GM18505 (cell line): ENCODE results near the gene HAPLN1.

Source experiments
- ATAC-seq: cut with Tn5 transposase; IDR thresholded peaks from one replicate; pipeline ENCODE4 v1.9.1; 2021; ENCODE audit not compliant: unreplicated experiment
- POLR2A ChIP-seq: IDR thresholded peaks from 4 replicates; pipeline ENCODE4 v1.6.1; 2011; ENCODE audit warnings: borderline replicate concordance; ENCODE audit not compliant: insufficient read depth, insufficient read length; ENCODE audit errors: extremely low read depth

Gene HAPLN1

GRCh38 chr5:83729362-83729761, 8.7 kb upstream of the HAPLN1 start:
- TF ChIP-seq POLR2A: no peak
- no peak for ATAC-seq

GRCh38 chr5:83726912-83727311, 6.3 kb upstream of the HAPLN1 start:
- ATAC-seq: no peak
- no peak for TF ChIP-seq POLR2A

DNA sequence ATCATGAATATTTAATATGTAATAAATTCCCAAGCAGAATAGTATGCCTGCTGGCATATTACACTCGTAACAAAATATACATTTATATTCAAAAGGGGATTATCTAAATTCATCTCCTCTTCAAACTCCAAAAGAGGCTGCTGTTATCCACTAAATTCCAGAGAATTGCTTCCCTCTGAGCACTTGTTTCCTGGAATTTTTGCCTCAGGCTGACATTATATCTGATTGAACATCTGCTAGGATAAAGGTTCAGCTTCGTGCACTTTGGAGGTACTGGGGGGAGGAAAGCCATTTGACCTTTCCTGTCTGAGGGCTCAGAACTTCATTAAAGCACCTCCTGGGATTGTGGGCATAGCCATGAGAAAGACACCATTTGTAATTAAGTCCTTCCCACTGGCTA, 4.3 kb upstream of the HAPLN1 start:
- ATAC-seq: no peak
- no peak for TF ChIP-seq POLR2A

- no peak for ATAC-seq
Measured at GRCh38 chr5:83724001-83724400, 3.3 kb upstream of the HAPLN1 start.

GRCh38 chr5:83723031-83723430, 2.4 kb upstream of the HAPLN1 start:
- ATAC-seq: no peak
- TF ChIP-seq POLR2A: no peak

More at GRCh38 chr5:83724001-83724400, 3.3 kb upstream of the HAPLN1 start:
- no peak for TF ChIP-seq POLR2A

DNA sequence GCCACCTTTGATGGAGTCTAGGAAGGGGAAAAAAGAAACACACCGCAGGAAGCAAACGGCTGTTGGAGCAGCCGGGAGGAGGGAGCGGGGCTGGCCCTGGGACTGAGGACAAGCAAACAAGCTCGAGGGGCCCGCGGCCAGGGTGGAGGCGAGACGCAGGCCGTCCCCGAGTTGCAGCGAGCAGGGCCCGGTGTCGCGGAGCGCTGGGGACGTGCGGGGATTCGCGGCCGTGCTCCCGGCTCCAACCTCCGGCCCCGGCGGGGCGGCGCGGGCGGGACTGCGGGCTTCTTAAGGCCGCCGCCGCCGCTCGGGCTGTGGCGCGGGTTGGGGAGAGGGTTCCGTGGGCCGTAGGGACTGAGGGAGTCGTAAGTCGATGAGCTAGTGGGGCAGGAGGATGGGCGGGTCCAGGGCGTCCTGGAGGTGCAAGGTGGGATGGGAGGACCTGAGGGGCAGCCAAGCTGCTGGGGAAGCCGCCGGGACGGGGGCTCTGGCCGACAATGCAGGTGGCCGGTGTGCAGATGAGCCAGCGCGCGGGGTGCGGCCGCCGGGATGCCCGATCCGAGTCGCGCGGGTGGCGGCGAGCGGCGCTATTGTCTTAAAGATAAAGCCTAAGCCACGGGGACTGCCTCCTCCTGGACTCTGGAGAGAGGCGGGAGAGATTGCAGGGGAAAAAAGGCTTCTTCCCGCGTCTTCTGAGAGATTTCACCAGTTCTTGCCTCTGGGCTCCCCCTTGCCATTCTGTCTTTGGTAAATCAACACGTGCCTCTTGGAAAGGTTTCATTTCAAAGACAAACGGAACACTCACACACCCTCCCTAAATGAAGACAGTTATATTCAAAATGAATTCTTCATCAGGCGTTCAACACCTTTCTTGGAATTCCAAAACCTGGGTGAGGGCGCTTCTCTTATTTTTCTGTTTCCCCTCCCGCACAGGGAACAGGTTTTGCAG, 1.6 kb upstream of the HAPLN1 start:
- ATAC-seq: peak; percentile 75

DNA sequence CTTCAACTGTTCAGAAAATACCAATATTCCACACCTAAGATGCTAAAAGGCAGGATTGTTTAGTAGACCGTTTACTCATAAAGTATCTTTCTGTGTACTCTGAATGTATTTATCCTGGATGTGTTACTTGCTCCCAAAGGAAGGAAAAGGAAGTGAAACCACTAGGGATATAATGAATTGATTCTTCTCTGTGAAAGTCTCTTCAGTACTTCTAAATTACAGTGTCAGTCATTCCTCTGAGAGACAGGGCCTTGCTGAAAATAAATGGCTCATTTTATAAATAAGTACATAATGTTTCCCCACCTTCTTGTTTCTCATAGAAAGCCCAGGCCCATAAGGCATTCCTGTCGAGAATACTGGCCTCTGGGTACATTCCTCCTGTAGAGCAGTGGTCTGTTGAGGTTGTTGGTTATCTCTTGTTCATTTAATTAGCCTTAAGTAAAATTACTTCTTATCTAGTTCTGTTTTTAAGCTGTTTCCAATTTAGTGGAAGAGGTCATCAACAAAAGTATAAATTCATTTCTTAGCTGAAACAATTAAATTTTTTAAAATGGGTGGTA, 1.6 kb downstream of the HAPLN1 start:
- no peak for ATAC-seq

More for the DNA sequence above, 1.6 kb upstream of the HAPLN1 start:
- TF ChIP-seq POLR2A: no peak

GRCh38 chr5:83718195-83718825, 2.3 kb downstream of the HAPLN1 start:
- ATAC-seq: peak; percentile 62
- no peak for TF ChIP-seq POLR2A

More for the DNA sequence above, 1.6 kb downstream of the HAPLN1 start:
- TF ChIP-seq POLR2A: no peak

DNA sequence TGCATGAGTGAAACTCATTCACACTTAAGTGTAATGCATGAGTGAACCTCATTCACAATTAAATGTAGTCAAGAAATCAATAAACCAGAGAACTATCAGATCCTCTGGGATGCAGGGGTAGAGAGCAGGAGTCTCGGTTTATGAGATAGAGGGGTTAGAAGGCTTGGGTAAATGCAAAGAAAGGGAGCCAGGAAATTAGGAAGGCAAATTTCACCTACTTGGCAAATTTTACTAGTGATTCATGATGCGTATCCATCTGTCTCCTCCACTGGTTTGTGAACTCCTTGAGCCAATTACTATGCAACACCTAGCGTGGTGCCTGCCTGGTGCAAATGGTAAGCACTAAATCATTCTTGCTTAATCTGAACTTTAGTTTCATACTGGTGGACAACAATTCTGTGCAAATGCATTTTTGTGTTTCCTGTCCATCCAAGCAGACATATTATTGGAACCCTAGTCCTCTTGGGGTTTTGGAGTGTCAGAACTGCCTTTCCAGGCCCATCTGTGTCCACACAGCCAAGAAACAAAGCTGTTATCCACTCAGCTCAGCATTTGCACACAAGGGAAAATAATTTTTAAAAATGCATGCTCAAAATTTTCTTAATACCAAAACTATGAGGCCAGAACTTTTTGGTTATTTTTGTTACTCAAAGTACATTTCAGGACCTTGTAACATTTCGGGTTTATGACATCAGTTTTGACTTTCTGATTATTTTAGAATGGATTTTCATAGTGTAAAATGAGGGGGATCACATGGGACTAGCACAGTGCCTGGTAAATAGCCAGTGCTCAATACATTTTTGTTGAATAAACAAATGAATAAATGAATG, 5.2 kb downstream of the HAPLN1 start:
- no peak for TF ChIP-seq POLR2A
- no peak for ATAC-seq

DNA sequence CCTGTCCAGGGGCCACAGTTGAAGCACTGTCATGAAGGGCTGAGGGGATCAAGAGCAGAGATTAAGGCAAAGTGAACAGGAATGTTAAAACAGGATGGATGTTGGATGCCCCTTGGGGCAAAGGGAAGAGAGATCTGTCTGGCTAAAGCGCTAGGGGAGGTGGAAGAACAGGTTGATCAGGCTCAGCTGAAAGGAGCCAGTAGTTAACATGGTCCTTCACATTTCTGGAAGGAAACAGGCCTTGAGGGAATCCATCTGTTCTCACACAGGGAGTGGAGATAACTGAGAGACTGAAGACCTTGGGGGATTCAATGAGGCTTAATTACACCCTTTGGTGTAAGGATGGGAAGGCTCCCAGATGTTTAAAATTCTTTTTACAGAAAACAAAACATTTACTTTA, 5.8 kb downstream of the HAPLN1 start:
- TF ChIP-seq POLR2A: no peak
- no peak for ATAC-seq

DNA sequence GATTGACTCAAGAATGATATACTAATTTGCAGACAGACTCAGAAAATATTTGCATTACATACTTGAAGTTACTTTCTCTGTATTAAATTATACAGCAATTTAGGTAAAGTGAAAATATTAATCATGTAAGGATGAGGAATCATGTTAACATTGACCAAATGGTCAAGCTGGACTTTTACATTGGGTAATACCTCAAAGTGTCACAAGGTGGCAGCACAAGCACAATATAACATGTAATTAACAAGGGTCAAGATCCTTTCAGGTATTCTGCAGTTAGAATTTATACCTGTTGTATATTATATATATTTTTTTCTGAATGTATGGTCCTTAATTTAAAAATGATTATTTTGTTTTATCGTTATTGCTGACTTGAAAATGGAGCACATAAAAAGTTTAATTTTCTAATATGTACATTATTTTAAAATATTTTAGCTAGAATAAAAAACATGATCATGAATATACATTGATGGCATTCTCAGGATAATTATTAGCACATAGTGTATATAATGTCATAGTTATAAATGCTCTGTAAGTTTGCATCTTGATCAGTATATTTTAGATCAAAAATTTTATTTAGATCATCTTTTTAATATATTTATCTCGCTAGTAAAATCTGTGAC, 8.6 kb downstream of the HAPLN1 start:
- ATAC-seq: peak; percentile 77
- TF ChIP-seq POLR2A: no peak

GRCh38 chr5:83709973-83710372, 10.7 kb downstream of the HAPLN1 start:
- no peak for ATAC-seq
- no peak for TF ChIP-seq POLR2A
